Thyroid gland (tissue), 4 donors: ENCODE measurements around the gene KATNA1.

ENCODE experiments used
- POLR2A ChIP-seq, 2 donors: fragments of 450-650 bp; IDR thresholded peaks; one replicate each; pipeline ENCODE4 v1.6.1; 2017; ENCODE audit warnings: antibody characterized with exemption in 2 of 2, mild to moderate bottlenecking in 2 of 2, moderate library complexity in 1 of 2
- TF ChIP-seq, protein P1 (sequence below), 6 experiments: fragments of 200-600 bp in 3 of 6; fragments of 450-650 bp in 3 of 6; sonication (generic) in 3 of 6; IDR thresholded peaks; one replicate each; pipeline ENCODE4 v1.5.1; 2016 to 2019; ENCODE audit warnings: antibody characterized with exemption in 6 of 6, mild to moderate bottlenecking in 2 of 6, inconsistent platforms in 1 of 6, moderate library complexity in 1 of 6

DNA sequence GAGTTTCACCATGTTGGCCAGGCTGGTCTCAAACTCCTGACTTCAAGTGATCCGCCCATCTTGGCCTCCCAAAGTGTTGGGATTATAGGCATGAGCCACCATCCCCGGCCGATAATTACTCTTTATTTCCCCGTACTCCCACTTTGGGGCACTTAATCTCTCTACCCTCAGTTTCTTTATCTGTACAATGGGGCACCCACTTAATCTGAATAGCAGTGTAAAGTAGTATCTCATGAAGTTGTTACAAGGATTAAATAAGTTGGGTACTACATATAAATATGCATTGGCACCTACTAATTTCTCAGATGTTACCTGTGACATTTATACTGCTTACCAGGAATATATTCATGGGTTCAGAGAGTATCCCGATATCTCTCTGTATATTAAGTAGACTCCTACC lies 67.2 kb downstream of the KATNA1 start:
- TF ChIP-seq, protein P1, sequence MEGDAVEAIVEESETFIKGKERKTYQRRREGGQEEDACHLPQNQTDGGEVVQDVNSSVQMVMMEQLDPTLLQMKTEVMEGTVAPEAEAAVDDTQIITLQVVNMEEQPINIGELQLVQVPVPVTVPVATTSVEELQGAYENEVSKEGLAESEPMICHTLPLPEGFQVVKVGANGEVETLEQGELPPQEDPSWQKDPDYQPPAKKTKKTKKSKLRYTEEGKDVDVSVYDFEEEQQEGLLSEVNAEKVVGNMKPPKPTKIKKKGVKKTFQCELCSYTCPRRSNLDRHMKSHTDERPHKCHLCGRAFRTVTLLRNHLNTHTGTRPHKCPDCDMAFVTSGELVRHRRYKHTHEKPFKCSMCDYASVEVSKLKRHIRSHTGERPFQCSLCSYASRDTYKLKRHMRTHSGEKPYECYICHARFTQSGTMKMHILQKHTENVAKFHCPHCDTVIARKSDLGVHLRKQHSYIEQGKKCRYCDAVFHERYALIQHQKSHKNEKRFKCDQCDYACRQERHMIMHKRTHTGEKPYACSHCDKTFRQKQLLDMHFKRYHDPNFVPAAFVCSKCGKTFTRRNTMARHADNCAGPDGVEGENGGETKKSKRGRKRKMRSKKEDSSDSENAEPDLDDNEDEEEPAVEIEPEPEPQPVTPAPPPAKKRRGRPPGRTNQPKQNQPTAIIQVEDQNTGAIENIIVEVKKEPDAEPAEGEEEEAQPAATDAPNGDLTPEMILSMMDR (IDR thresholded peaks at IDR 0.05), result no peak
- TF ChIP-seq POLR2A (IDR thresholded peaks at IDR 0.05), result no peak
